Right cardiac atrium (tissue), 5 donors: ENCODE measurements around the gene CDCP1. TPM values are rescaled to one million over a fixed set of nuclear protein-coding genes. Genes with fewer than 3 reads are reported as not detected.

Source experiments
- ATAC-seq, 2 donors: fragments of 200-7000 bp; cut with Tn5 transposase; one replicate each; pipeline versions ENCODE4 v1.8.0 to v1.9.1; 2020; ENCODE audit warnings: moderate library complexity in 2 of 2, mild to moderate bottlenecking in 1 of 2
- DNase-seq, 3 donors: peaks; one replicate each; pipeline ENCODE4 v3.0.0-alpha.2; 2020
- H3K27ac ChIP-seq: one replicate; pipeline ENCODE4 v1.5.1; 2013; ENCODE audit warnings: mild to moderate bottlenecking, low read length, control low read depth, moderate library complexity
- H3K27me3 ChIP-seq: one replicate; pipeline ENCODE4 v1.6.1; 2013; ENCODE audit not compliant: control insufficient read depth, insufficient read depth
- H3K4me1 ChIP-seq: one replicate; pipeline ENCODE4 v1.6.1; 2013; ENCODE audit warnings: low read length; ENCODE audit not compliant: control insufficient read depth, insufficient read depth
- H3K4me3 ChIP-seq: one replicate; pipeline ENCODE4 v1.5.1; 2013; ENCODE audit warnings: low read length, control low read depth
- H3K9me3 ChIP-seq: one replicate; pipeline ENCODE4 v1.6.1; 2013; ENCODE audit warnings: low read length; ENCODE audit not compliant: control insufficient read depth
- WGBS: extraction: QIAGEN DNeasy Blood & Tissue Kit; methylation state at CpG from one replicate; pipeline ENCODE4 v1.1.7; 2013; 5-methylcytosine and 5-hydroxymethylcytosine counted together
- intact Hi-C, 4 donors: fragments of 100-400 bp; cut with DNase I; formaldehyde crosslinking; loops; one replicate each; pipeline versions ENCODE4 v1.11.0 to v1.14.0; 2022 to 2023
- polyA plus RNA-seq: library from polyadenylated mRNA; stranded (reverse); fragments of 200-250 nt; gene quantifications from one replicate; pipeline ENCODE4 v1.2.3, GENCODE V29; 2013
- total RNA-seq, 4 donors: library from RNA; stranded (reverse); fragmentation: NEBNext Ultra II Directional; extraction: Animal tissue kit (Norgen Biotek cat#: 25700); gene quantifications; one replicate each; pipeline ENCODE4 v1.2.1, GENCODE V29; 2021
- donor health status: healthy with polysubstance abuse.
- donor health status: DM: no; HTN: yes; CAD: no.
- donor health status: DM: no; HTN: no; CAD: no.
- donor health status: DM: no; HTN: yes; CAD: no; lungs with severe emphysema.
- donor health status: DM: yes; HTN: yes; CAD: no.

CDCP1 gene
- total and polyA plus RNA-seq, 5 donors, result 0.09 to 0.72 (median 0.46) TPM

DNA sequence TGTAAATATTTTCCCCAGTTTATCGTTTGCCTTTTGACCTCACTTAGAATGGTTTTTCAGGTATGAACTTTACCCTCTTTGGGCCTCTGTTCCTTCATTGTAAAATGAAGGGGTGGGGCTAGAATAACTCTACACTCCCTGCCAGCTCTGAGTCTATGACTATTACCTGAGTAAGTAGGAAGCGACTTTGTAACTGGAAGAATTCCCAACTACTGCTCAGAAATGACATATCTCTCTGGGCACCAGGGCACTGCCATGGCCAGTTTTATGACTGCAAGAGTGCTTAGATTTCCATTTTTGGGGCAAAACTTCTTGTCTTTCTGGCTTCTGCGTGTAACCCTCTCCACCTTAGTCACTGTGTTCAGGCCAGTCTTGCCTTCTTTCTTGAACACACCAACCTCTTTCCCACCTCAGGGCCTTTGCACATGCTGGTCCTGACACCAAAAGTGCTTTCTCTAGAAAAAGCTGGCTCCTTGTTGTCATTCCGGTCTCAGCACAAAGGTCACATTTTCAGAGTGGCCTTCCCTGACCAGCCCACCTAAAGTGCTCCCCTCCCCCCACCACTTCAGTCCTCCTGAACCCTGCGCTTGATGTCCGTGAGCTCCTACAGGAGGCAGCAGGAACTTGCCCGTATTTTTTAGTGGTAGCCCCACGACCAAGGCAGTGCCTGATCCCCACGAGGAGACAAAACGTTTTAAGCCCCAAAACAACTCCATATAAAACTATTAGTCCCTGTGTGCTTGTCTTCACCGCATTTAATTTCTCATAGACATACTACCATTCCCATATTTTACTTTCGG is 25.6 kb downstream of the CDCP1 start:
- Histone ChIP-seq H3K4me1 (no peaks in the 10 kb centered on the region), H3K4me3 (no peak overlapping the region), H3K9me3 (no peaks in the 10 kb centered on the region), H3K27me3 (no peaks in the 10 kb centered on the region), H3K27ac (no peak overlapping the region)
- intact Hi-C loops, result no loop called here
- ATAC-seq, result no peak
- WGBS, result 84% methylated on average over 12 of the region's 12 CpGs
- no peak for DNase-seq

DNA sequence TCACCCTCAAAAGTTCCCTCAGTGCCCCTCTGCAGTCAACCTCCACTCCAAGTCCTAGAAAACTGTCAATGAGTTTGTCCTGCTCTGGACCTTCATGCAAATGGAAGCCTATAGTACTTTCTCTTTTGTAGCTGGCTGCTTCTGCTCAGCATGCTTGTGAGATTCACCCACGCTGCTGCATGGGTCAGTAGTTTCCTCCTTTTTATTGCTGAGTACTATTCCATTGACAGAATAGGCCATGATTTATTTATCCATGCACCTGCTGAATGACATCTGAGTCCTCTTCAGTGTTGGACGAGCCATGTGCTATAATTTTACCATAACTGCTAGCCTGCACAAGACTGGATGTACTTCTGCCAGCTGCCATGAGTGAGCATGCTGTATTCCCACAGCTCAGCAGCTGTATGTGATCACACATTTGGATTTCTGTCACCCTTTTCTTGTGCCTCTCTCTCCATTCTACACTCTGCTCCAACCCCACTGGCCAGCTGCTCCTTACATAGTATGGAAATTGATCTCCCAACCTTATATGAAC is 26.3 kb downstream of the CDCP1 start:
- Histone ChIP-seq H3K9me3 (no peaks in the 10 kb centered on the region), H3K4me1 (no peaks in the 10 kb centered on the region), H3K27me3 (no peaks in the 10 kb centered on the region), H3K27ac (no peak overlapping the region), H3K4me3 (no peak overlapping the region)
- intact Hi-C loops, result no loop called here
- DNase-seq (no peak), ATAC-seq (no peak)
- 64% methylated on average over 2 of the region's 2 CpGs for WGBS

DNA sequence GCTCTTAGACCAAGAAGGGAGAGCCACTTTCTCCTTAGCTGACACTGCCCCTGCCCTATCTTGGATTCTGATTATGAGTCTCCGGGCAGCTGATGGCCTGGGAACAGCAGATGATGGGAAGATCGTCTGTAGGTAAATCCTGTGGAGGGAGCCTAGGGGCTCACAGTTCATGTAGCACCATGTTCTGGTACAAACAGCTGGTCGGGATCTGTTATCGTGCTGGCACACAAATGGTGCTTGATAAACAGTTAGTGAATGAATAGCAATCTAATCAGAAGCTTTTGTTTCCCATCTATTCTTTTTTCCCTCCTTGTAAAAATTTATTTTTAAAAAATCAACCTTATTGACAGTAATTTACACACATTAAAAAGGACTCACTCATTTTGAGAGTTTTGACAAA is 26.8 kb downstream of the CDCP1 start:
- H3K27me3 ChIP-seq, result no peaks in the 10 kb centered on the region
- no peak overlapping the region for H3K27ac ChIP-seq
- H3K4me3 ChIP-seq, result no peak overlapping the region
- WGBS, result 54% methylated on average over 4 of the region's 4 CpGs
- DNase-seq, result no peak
- intact Hi-C loops, result no loop called here
- H3K4me1 ChIP-seq, result no peaks in the 10 kb centered on the region
- H3K9me3 ChIP-seq, result no peaks in the 10 kb centered on the region
- ATAC-seq, result no peak

DNA sequence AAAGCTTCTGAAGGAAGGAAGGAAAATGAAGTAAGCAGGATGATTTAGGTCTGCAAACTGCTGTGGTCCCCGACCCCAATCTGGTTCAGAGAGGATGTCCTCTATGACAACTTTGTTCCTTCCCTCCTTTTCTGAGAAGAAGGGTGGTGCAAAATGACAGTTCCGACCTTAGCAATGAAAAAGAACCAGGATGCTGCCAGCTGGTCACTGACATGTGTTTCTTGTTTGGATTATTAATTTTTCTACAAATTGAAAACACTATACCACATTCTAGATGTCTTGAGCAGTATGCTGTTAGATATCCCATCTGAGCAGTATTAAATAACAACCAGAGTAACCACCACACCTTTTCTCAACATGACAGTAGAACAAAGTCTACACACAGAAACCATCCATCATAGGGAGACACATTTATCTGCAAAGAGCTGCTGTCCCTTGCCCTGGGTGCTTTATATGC is 27.5 kb downstream of the CDCP1 start:
- no peak for ATAC-seq
- Histone ChIP-seq H3K27me3 (no peaks in the 10 kb centered on the region), H3K4me3 (no peak overlapping the region), H3K4me1 (no peaks in the 10 kb centered on the region), H3K9me3 (no peaks in the 10 kb centered on the region), H3K27ac (no peak overlapping the region)
- 48% methylated on average over 2 of the region's 2 CpGs for WGBS
- intact Hi-C loops, result no loop called here
- no peak for DNase-seq

DNA sequence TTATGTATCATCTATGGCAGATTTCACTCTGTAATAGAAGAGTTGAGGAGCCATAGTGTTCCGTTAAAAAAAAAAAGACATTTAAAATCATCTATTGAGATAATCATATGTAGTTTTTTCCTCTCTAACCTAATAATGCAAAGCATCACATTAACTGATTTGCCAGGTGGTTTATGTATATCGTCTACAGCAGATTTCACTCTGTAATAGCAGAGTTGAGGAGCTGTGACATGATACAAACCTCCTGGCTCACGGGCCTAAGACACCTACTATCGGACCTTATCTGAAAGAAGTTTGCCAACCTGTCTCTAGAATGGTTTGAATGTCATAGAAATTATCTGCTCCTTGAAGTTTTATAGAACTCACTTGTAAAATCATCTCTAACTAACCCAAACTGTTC is 29.8 kb downstream of the CDCP1 start:
- Histone ChIP-seq H3K4me1 (no peaks in the 10 kb centered on the region), H3K27me3 (no peaks in the 10 kb centered on the region), H3K4me3 (no peak overlapping the region), H3K27ac (no peak overlapping the region), H3K9me3 (no peaks in the 10 kb centered on the region)
- intact Hi-C loops, result no loop called here
- ATAC-seq, result no peak
- 49% methylated on average over 4 of the region's 4 CpGs for WGBS
- no peak for DNase-seq

DNA sequence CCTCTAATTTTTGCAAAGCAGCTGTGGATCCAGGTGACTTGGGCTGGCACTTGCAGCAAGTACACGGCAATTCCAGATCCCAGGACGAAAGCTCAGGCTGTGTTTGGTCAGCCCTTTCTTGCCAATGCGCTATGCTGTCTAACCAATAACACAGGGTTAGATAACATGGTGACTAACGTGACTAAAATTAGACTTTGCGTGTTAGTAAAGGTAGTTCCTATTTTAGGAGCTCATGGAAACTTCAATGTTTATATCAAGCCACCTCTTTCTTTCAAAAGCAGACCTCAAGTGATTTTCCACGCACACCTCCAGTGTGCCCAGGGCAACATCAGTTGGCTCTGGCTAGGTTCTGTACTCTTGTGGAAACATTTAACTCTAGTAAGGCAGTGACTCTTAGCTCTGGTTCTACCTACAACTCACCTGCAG is 32.5 kb downstream of the CDCP1 start:
- intact Hi-C loops, result no loop called here
- ATAC-seq, result peak; percentile 71 to 85
- Histone ChIP-seq H3K9me3 (no peaks in the 10 kb centered on the region), H3K27ac (peak overlapping the region; percentile 76), H3K4me3 (no peak overlapping the region), H3K4me1 (no peaks in the 10 kb centered on the region), H3K27me3 (no peaks in the 10 kb centered on the region)
- 46% methylated on average over 6 of the region's 6 CpGs for WGBS
- DNase-seq, result no peak

DNA sequence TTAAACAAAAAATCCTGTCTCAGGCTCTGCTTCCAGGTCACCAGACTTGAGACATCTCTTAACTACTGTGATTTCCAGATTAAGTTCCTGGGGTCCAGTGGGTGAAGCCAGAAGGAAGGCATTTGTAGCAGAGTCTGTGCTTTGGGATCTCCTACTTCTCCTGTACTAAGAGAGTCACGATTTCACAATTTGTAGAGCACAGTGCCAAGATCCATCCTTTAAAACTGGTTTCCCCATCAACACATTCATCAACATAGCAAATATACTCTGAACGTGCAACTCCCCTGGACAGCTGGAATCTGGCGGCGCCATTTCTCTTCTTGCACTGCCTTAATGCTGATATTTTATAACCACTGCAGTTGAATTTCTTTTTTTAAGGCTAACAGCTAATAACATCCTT is 33.2 kb downstream of the CDCP1 start:
- no peaks in the 10 kb centered on the region for H3K9me3 ChIP-seq
- WGBS, result 39% methylated on average over 4 of the region's 4 CpGs
- H3K27ac ChIP-seq, result peak overlapping the region; percentile 59
- no peaks in the 10 kb centered on the region for H3K4me1 ChIP-seq
- H3K27me3 ChIP-seq, result no peaks in the 10 kb centered on the region
- DNase-seq (no peak), ATAC-seq (peak; percentile 50 to 61)
- intact Hi-C loops, result no loop called here
- no peak overlapping the region for H3K4me3 ChIP-seq

DNA sequence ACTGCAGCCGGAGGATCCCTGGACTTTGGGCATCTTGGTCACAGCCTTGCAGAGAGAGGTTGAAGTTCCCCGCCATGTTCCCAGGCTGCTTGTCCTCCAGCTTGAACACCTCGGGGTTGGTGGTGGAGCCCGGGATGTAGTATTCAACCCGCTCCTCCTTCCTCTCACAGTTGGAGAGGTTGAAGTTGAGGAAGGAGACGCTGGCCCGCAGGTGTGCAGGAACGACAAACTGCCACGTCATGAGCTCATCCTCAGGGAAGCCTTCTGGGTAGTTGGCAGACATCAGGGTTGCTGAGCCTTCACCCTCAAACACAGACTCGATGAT is 35.7 kb downstream of the CDCP1 start:
- intact Hi-C loops, result no loop called here
- ATAC-seq, result no peak

DNA sequence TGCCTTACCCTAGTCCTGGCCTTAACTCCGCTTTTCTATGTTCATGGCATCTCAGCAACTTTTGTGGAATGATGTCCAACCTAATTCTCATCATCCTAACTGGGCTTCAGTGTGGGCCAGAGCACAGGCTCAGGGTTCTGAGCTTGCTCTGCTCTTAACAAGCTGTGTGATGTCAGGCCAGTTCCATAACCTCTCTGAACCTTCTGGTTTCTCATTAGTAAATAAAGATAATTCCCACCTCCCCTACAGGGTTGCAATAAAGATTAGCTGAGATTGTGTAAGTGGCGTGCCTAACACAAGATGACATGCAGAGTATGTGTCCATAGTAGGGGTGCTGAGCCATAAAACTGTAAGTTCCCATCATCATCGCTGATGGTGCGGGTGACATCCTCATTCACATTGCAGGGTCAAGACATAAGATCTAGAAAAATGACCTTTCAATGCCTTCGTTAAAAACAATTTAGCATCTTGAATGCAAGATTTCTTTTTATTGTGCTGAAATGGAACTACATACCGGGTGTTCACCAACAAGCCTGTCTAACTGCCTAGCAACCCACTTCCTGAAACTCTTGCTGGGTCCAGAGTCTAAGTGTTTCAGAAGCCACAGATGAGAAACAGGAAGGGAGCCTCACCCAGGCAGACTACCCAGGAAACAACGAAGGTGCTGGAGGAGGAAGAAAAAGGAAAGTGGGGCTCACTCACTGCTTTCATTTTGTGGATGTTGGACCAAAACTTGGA is 36.2 kb downstream of the CDCP1 start:
- intact Hi-C loops, result no loop called here
- Histone ChIP-seq H3K27me3 (no peaks in the 10 kb centered on the region), H3K27ac (no peak overlapping the region), H3K4me1 (no peaks in the 10 kb centered on the region), H3K4me3 (no peak overlapping the region), H3K9me3 (no peaks in the 10 kb centered on the region)
- WGBS, result 76% methylated on average over 7 of the region's 7 CpGs
- ATAC-seq, result peak in 1 of 2 donors; percentile 49
- DNase-seq, result no peak

More for the DNA sequence above, 35.7 kb downstream of the CDCP1 start:
- 85% methylated on average over 10 of the region's 10 CpGs for WGBS
- no peak overlapping the region for H3K4me3 ChIP-seq
- H3K27ac ChIP-seq, result no peak overlapping the region
- H3K9me3 ChIP-seq, result no peaks in the 10 kb centered on the region
- DNase-seq, result no peak
- H3K27me3 ChIP-seq, result no peaks in the 10 kb centered on the region
- H3K4me1 ChIP-seq, result no peaks in the 10 kb centered on the region

DNA sequence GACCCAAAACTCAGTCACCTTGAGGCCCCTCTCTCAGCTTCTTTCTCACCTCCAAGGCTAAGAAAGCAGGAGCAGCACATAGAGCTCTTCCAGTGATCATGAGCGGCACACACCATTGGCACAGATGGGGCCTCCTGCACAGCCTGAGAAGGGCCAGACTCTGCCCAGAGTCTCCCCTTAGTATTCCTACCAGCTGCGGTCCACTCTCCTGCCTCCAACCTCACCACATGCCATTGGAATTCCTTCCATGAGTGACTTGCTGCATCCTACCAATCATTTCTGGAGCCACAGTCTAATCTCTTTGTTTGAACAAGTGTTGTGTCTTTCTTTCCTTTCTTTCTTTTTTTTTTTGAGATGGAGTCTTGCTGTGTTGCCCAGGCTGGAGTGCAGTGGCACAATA is 39.3 kb downstream of the CDCP1 start:
- H3K9me3 ChIP-seq, result no peaks in the 10 kb centered on the region
- no peak overlapping the region for H3K4me3 ChIP-seq
- 93% methylated on average over 2 of the region's 2 CpGs for WGBS
- DNase-seq (no peak), ATAC-seq (no peak)
- H3K27ac ChIP-seq, result no peak overlapping the region
- no peaks in the 10 kb centered on the region for H3K27me3 ChIP-seq
- H3K4me1 ChIP-seq, result no peaks in the 10 kb centered on the region
- intact Hi-C loops, result no loop called here

DNA sequence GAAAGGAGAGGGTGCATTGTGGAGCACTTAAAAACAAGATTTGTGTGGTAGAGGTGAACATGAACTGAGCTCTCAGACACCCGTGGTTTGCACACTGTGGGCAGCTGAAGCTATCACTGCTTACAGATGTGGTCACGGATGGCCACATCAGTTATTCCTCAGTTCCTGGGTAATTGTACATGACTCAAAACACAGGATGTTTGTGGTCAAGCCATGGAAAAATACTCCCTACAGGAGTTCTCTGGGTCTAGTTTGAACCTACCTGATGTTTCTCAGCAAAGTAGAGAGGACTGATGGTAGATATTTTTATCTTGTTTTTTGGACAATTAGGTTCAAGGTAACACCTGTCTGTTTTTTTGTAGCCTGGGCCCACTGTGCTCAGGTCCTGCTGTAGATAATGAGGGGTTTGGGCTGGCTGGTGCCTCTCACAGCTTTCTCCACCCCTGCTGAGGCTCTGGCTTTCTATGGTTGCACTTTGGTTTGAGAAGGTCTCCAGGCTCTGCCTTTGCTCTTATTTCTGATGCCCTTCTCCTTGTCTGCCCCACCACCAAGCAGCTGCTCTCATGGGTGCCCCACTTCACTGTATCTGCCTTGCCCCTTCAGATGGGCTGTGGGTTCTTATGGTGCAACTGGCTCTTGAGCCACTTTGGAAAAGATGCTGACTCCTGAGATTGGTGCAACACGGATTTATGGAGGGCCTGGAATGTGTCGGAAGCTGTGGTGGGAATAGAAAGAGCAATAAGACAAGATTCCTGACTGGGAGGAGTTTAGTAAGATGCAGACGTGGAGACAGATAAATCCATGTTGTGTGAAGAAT is 40.1 kb downstream of the CDCP1 start:
- H3K27me3 ChIP-seq, result no peaks in the 10 kb centered on the region
- H3K4me1 ChIP-seq, result no peaks in the 10 kb centered on the region
- H3K9me3 ChIP-seq, result no peaks in the 10 kb centered on the region
- intact Hi-C loops, result no loop called here
- DNase-seq, result no peak
- H3K4me3 ChIP-seq, result no peak overlapping the region
- no peak for ATAC-seq
- WGBS, result 65% methylated on average over 5 of the region's 5 CpGs
- no peak overlapping the region for H3K27ac ChIP-seq
